Measurements from ENCODE around the gene MCF2L.
"Not testable (repeated sequence)": the region's sequence is repeated elsewhere in the genome, so short reads cannot be mapped to it uniquely, and the experiment has no call there.

MCF2L gene

DNA sequence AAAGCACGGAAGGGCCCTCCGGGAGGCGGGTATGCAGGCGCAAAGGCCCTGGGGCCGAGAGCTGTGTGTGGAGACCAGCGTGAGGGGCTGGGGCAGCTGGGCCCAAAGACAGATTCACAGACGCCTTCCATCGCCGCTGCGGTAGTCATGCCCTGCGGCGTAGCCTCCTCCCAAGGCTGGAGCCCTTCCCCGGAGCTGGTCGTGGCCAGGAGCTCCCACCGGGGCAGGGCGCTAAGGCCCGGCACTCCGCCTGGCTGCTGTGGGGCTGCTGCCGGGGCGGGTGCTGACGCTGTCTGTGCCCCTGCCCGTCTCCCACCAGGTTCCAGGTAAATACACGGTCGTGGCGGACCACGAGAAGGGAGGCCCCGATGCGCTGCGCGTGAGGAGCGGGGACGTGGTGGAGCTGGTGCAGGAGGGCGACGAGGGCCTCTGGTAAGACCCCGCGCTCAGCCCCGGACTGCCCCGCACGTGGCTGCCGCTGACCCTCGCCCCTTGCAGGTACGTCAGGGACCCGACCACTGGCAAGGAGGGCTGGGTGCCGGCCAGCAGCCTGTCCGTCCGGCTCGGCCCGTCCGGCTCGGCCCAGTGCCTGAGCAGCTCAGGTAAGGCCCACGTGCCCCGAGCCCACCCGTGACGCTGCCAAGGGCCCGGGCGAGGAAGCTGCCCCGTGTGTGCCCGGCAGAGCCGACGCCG is 127.2 kb downstream of the MCF2L start:
- no peak for DNase-seq (ENCODE audit: low spot score)

DNA sequence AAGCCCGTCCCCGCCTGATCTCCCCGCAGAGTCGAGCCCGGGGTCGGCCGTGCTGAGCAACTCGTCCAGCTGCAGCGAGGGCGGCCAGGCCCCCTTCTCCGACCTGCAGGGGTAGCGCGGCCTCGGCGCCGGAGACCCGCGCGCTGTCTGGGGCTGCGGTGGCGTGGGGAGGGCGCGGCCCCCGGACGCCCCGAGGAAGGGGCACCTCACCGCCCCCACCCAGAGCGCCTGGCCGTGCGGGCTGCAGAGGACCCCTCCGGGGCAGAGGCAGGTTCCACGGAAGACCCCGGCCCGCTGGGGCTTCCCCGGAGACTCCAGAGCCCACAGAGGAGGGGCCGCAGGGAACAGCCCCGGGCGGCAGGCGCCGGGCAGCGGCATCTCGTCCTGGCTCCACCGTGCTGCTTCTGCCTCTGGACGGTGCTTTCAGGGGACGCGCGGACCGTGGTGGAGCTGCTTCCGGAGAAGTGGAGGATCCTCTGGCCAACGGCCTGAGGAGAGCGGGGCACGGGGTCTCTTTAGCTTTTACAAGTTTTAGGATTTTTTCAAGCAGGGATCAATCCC is 127.8 kb downstream of the MCF2L start:
- no peak for DNase-seq (ENCODE audit: low spot score)

DNA sequence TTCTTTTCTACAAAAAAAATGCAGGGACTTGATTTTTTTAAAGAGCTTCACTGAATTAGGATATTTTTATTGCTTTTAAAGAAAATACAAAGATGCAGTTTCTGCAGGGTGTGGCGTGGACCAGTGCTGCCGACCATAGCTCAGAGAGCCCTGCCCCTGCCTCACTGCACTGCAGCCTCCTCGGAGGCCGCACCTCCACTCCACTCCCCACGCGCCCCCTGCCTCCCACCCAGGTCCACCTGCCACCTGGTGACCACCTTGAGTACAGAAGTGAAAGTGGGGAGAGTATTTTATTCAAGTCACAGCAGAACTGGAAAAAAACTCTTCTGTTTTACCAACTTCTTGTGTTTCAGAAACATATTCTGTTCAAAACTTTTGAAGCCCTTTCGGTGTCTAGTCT is 128.6 kb downstream of the MCF2L start:
- no peak for DNase-seq (ENCODE audit: low spot score)

DNA sequence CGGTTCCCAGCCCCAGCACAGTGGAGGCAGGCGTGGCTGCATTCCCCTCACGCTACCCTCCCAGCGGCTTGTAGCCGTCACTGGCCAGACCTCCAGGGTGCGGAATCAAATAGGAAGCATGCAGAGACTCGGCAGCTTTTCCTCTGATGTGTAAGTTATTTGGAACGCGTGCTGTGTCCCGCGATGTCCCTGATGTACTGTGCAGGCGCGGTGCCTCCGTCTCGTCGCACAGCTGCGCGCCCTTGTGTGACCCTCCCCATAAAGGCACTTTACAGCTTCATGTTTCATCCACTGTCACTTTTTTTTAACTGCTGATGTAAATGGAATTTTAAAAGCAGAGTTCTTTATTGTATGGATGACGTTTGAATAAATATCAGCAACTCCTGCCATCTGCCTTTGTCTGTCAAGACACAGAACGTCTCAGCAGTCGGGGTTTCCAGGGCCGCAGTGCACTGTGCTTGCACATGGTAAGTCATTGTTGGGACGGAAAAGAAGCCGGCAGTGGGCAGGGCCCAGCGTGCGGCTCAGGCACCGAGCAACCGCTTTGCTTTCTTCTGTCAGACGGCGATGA is 129.2 kb downstream of the MCF2L start:
- DNase-seq (ENCODE audit: low spot score) = peak; percentile 79

- DNase-seq (ENCODE audit: low spot score) = no peak
These were observed 130.1 kb downstream of the MCF2L start for GRCh38 chr13:113099142-113099541.

- not testable (repeated sequence) for DNase-seq (ENCODE audit: low spot score)
These were observed 133.3 kb downstream of the MCF2L start for GRCh38 chr13:113102302-113102701.

DNA sequence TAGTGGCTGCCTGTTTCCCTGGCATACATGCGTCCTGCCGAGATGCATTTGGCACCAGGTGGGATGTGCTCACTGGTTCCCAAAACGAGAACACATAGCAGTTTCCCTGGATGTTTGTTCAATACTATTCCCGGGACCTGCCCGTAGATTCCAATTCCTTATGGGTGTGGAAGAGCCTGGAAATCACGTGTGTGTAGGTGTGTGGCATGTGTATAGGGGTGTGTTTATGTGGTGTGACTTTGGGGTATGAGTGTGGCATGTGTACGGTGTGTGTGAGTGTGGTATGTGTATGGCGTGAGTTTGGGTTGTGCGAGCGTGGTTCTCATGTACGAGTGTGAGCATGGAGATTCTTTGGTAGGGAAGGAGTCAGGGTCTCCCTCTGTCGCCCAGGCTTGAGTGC is 133.7 kb downstream of the MCF2L start:
- DNase-seq (ENCODE audit: low spot score) = no peak

GRCh38 chr13:113103646-113104045 is 134.6 kb downstream of the MCF2L start:
- DNase-seq (ENCODE audit: low spot score) = no peak

DNA sequence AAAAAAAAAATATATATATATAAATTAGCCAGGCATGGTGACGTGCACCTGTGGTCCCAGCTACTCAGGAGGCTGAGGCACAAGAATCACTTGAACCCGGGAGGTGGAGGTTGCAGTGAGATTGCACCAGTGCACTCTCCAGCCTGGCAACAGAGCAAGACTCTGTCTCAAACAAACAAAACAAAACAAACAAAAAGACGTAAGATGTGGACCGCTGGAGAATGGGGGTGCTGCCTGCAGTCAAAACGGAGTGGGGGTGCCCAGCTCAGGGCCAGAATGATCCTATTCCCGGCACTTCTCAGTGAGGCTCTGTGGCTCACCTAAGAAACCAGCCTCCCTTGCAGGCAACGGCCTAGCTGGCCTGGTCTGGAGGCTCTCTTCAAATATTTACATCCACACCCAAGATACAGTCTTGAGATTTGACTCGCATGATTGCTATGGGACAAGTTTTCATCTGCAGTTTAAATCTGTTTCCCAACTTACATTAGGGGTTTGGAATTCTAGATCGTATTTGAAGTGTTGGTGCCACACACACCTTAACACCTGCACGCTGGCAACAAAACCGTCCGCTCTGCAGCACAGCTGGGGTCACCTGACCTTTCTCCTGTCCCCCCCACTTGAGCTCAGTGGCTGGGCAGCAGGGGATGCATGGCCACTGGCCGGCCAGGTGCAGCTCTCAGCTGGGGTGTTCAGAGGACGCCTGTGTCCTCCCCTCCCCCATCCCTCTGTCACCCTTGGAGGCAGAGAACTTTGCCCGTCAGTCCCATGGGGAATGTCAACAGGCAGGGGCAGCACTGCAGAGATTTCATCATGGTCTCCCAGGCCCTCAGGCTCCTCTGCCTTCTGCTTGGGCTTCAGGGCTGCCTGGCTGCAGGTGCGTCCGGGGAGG is 136.3 kb downstream of the MCF2L start, which contains the start of gene F7:
Gene F7 (plus strand): TSS at position 760 of the 889 bp plus-strand sequence. CDS start 51 bp downstream, at position 811.
- DNase-seq (ENCODE audit: low spot score) = no peak

- DNase-seq (ENCODE audit: low spot score) = no peak
These were observed 137.0 kb downstream of the MCF2L start for GRCh38 chr13:113105921-113106452.

GRCh38 chr13:113106711-113107351 is 137.8 kb downstream of the MCF2L start:
- no peak for DNase-seq (ENCODE audit: low spot score)

DNA sequence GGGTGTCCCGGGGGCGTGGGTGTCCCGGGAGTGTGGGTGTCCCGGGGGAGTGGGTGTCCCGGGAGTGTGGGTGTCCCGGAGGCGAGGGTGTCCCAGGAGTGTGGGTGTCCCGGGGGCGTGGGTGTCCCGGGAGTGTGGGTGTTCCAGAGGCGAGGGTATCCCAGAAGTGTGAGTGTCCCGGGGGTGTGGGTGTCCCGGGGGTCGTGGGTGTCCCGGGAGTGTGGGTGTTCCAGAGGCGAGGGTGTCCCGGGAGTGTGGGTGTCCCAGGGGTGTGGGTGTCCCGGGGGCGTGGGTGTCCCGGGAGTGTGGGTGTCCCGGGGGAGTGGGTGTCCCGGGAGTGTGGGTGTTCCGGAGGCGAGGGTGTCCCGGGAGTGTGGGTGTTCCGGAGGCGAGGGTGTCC is 139.5 kb downstream of the MCF2L start:
- not testable (repeated sequence) for DNase-seq (ENCODE audit: low spot score)

DNA sequence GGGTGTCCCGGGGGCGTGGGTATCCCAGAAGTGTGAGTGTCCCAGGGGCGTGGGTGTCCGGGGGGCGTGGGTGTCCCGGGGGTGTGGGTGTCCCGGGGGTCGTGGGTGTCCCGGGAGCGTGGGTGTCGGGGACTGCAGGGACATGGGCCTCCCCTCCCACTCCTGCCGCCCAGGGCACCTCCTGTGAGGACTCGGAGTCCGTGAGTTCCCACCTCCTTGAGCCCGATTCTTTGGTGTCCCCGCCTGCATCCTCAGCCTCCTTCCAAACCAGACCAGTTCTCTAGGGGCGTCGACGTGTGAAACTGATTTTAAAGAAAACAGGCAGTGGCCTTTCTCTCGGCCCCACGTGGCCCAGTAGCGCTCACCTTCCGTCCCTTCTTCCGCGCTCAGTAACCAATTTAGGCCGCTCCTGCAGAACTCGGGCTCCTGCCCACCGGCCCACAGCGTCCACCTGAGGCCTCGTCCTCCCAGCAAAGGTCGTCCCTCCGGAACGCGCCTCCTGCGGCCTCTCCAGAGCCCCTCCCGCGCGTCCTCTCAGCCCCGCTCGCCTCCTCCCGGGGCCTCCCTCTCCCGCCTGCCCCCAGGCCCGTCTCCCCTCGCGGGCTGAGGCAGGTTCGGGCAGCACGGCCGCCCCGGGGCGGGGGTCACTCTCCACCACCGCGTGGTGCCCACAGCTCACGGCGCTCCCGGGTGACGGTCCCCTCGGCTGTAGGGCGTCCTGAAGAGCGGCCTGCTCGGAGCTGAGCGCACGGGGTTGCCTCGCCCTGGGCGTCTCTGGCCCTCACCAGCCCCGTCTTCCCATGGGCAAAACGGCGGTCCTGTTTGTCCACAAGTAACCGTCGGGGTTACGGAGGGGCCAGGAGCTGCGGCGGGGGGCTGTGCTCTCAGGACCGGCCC is 140.4 kb downstream of the MCF2L start:
- no peak for DNase-seq (ENCODE audit: low spot score)

GRCh38 chr13:113110048-113110851 is 141.2 kb downstream of the MCF2L start:
- no peak for DNase-seq (ENCODE audit: low spot score)

DNA sequence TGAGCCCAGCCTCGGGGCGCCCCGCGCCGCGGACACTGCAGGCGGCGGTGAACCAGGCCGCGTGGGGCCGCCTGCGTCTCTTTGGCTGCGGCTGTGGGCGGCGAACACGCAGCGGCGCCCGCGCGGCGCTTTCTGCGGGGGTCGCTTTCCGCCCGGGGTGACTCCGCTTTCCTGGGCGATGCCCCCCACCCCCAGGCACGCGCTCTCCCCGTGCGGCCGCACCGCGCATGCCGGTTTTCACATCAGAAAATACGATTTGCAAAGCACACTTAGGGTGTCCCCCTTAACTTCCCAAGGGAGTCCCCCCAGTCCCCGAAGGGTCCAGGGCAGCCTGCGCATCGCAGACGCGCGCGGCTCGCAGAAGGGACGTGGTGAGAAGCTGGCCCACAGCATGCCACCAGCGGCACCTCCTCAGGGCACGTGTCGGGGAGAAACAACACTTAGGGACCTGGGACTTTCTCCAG is 141.9 kb downstream of the MCF2L start:
- DNase-seq (ENCODE audit: low spot score) = no peak

GRCh38 chr13:113111821-113112220 is 142.8 kb downstream of the MCF2L start:
- not testable (repeated sequence) for DNase-seq (ENCODE audit: low spot score)

DNA sequence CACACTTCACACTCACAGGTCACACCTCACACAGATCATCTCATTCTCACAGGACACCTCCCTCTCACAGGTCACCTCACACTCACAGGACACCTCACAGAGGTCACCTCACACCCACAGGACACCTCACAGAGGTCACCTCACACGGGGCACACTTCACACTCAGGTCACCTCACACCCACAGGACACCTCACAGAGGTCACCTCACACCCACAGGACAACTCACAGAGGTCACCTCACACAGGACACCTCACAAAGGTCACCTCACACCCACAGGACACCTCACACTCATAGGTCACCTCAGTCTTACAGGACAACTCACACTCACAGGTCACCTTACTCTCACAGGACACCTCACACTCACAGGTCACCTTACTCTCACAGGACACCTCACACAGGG is 143.5 kb downstream of the MCF2L start:
- not testable (repeated sequence) for DNase-seq (ENCODE audit: low spot score)

DNA sequence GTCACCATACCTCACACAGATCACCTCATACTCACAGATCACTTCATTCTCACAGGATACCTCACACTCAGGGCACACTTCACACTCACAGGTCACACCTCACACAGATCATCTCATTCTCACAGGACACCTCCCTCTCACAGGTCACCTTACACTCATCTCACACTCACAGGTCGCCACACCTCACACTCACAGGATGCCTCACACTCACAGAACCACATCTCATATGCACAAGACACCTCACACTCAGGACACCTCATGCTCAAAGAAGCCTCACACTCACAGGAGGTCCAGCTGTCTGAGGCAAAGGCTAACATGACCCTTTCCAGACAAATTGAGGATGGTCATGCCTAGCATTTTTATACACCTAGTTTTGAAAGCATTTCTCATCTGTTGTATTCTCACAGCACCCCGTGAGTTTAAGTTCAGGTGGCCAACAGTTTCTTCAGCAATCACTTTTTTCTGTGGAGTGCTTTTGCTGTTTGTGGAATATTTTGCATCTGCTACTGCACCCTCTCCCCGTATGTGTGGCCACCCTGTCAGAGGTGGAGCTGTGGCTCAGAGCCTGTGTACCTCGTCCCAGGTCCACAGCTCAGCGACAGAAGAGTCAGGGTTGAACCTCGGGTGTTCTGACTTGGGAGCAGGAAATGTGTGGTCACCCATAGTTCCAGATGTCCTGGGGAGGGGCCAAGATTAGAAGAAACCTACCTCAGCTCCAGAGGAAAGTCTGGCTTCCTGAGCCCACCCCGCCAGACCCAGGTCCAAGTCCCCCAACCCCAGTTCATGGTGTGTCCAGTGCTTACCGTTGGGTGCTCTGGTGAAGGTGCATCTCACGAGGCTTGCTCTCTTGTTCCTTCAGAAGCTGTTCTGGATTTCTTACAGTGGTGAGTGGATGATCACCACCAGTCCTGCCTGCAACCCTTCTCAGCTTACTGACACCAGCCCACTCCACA is 144.2 kb downstream of the MCF2L start:
- no peak for DNase-seq (ENCODE audit: low spot score)

All from GM03348 (cell line).